GM12873 (cell line): Measurements from ENCODE around the gene MYO9B.

Experiments used
- CTCF ChIP-seq: IDR thresholded peaks from 2 replicates; pipeline ENCODE4 v1.5.1; 2012; ENCODE audit warnings: low read depth, mild to moderate bottlenecking, moderate library complexity, low read length, control low read depth; ENCODE audit not compliant: insufficient read depth; ENCODE audit errors: missing control alignments

MYO9B gene

GRCh38 chr19:17036640-17037039 lies 38.9 kb upstream of the MYO9B start:
- TF ChIP-seq CTCF, result no peak

- TF ChIP-seq CTCF, result no peak
Observed at GRCh38 chr19:17037184-17037583, 38.4 kb upstream of the MYO9B start.

DNA sequence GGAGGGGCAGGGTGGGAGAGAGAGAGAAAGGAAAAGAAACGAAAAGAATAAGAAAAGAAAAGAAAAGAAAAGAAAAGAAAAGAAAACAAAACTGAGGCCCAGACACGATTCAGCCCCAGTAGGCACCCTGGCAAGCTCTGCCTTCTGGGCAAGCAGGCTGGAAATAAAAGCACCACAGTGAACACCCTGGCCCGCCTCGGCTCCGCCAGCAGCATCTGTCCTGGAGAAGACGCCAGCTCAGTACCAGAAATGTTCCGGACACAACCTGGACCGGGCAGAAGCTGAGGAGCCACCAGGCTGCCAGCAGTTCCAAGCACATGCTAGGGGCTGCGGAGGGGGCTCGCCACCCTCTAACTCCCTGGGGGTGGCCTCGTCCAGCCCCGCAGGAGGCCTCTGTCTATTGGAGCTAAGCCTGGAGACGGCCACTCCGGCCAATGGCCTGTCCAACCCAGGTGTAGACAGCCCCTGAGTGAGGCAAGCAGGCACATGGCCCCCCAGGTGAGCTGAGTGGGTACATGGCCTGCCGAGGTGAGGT lies 37.5 kb upstream of the MYO9B start:
- no peak for TF ChIP-seq CTCF

DNA sequence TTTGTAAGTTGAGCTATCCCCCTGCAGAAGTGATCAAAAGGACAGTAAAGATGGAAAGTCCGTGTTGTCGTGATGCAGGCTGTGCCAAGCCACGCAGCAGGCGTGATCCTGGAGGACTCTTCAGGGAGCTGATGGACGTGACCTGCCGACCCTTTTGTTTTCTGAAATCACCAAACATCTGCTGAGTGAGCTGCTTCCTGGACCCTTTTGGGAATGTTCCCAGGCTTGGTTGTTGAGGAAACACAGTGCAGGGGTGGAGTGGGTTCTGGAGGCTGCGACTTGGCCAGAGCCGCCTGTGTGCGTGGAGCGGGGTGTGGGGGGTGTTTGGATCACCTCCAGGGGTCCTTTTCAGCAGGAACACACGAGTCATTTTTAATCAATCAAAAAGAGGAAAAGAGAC lies 33.6 kb upstream of the MYO9B start:
- no peak for TF ChIP-seq CTCF

DNA sequence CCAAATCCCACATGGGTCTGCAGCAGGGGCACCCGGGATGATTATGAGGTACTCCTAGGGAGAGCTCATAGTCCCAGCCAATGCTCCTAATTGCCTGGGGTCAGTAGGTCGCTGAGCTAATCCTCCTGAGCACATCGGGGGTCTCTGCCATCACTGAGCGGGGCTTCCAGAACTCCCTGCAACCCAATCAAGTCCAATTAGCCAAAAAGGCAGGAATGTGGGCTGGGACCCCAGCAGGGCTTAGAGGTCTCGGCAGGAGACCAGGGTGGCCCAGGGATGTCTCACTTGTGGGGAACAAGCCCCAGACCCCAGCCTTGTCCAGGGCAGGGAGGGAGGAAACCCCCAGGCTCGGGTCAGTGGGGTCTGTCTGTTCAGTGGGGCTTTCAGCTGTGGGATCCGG lies 31.8 kb upstream of the MYO9B start:
- TF ChIP-seq CTCF, result no peak

DNA sequence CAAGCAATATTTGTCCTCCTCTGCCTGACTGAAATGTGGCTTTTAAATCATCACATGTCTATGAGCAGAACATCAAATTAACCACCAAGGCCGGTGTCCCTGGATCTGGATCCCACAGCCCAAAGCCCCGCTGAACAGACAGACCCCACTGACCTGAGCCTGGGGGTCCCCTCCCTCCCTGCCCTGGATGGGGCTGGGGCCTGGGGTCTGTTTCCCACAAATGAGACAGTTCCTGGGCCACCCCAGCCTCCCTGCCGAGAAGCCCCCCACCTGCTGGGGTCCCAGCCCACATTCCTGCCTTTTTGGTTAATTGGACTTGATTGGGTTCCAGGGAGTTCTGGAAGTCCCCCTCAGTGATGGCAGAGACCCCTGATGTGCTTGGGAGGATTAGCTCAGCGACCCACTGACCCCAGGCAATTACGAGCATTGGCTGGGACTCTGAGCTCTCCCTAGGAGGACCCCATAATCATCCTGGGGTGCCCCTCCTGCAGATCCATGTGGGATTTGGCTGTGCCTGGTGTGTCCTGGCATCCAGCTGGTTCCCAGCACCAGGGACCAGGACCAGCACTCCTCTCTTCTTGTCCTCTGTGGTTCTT lies 29.6 kb upstream of the MYO9B start:
- TF ChIP-seq CTCF, result no peak

DNA sequence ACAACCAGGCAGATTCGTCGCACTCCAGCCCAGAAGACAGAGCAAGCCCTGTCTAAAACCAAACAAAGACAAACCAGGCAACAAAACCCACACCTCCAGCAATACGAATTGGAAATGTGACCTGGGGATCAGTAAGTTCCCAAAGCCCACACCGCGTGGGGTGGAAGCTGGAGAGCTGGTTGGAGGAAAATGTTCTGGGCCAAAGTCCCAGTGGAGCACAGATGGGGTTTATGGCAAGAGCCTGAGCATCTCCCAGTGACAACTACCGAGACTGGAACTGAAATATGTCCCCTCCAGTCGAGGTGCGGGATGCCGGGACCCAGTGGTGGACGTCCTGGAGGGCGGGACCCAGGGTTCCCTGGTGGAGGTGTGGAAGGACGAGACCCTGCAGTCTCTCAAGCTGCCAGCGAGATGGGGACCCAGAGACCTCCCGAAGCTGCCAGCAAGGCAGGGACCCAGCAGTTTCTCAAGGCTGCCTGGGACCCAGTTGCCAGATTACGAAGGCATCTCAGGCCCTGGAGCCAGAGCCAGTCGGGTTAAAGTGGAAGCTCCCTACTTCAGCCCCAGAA lies 26.6 kb upstream of the MYO9B start:
- no peak for TF ChIP-seq CTCF
